GM23338 (cell line): ENCODE measurements around the gene GRID2. TPM values are rescaled to one million over a fixed set of nuclear protein-coding genes. Genes with fewer than 3 reads are reported as not detected.

Experiments
- ATAC-seq: fragments of 200-7000 bp; cut with Tn5 transposase; 3 replicates; pipeline ENCODE4 v1.9.1; 2020
- DNase-seq: peaks from one replicate; pipeline ENCODE4 v3.0.0-alpha.2; 2015; ENCODE audit warnings: low spot score
- H2AFZ ChIP-seq: fragments of 200-600 bp; sonication (generic); 2 replicates; pipeline ENCODE4 v1.8.0; 2016; ENCODE audit warnings: antibody characterized with exemption, mild to moderate bottlenecking, moderate library complexity
- H3F3A ChIP-seq: fragments of 200-600 bp; sonication (generic); replicated peaks from 2 replicates; pipeline ENCODE4 v1.8.0; 2017; ENCODE audit warnings: antibody characterized with exemption, mixed run types, low read depth
- H3K27ac ChIP-seq: fragments of 200-600 bp; sonication (generic); 2 replicates; pipeline ENCODE4 v1.6.1; 2016; ENCODE audit warnings: low read depth
- H3K27me3 ChIP-seq: fragments of 200-600 bp; sonication (generic); 2 replicates; pipeline ENCODE4 v1.8.0; 2016; ENCODE audit warnings: mild to moderate bottlenecking, mixed run types, moderate library complexity; ENCODE audit not compliant: insufficient read depth
- H3K36me3 ChIP-seq: fragments of 200-600 bp; sonication (generic); 2 replicates; pipeline ENCODE4 v1.8.0; 2016; ENCODE audit warnings: mild to moderate bottlenecking; ENCODE audit not compliant: insufficient read depth
- H3K4me1 ChIP-seq: fragments of 200-600 bp; sonication (generic); 2 replicates; pipeline ENCODE4 v1.8.0; 2016; ENCODE audit warnings: mild to moderate bottlenecking, moderate library complexity; ENCODE audit not compliant: insufficient read depth
- H3K4me2 ChIP-seq: fragments of 200-600 bp; sonication (generic); 2 replicates; pipeline ENCODE4 v1.7.1; 2017; ENCODE audit warnings: mixed run types
- H3K4me3 ChIP-seq: fragments of 200-600 bp; sonication (generic); 2 replicates; pipeline ENCODE4 v1.6.1; 2016; ENCODE audit warnings: mixed run types
- H3K79me2 ChIP-seq: fragments of 200-600 bp; sonication (generic); replicated peaks from 2 replicates; pipeline ENCODE4 v1.8.0; 2017; ENCODE audit warnings: mild to moderate bottlenecking; ENCODE audit not compliant: insufficient read depth
- H3K9me2 ChIP-seq: fragments of 200-600 bp; sonication (generic); 2 replicates; pipeline ENCODE4 v1.8.0; 2017; ENCODE audit not compliant: insufficient read depth
- H4K20me1 ChIP-seq: fragments of 200-600 bp; sonication (generic); replicated peaks from 2 replicates; pipeline ENCODE4 v1.8.0; 2017; ENCODE audit warnings: mild to moderate bottlenecking; ENCODE audit not compliant: insufficient read depth
- H3K27ac Mint-ChIP-seq: 2 replicates; pipeline ENCODE4 v1.8.0; 2020; ENCODE audit warnings: inconsistent platforms, mild to moderate bottlenecking, moderate library complexity, mixed read lengths
- H3K27me3 Mint-ChIP-seq: 3 replicates; pipeline ENCODE4 v1.8.0; 2022; ENCODE audit warnings: low read depth, mild to moderate bottlenecking, moderate library complexity, mixed read lengths, inconsistent platforms; ENCODE audit not compliant: insufficient read depth, poor library complexity
- H3K36me3 Mint-ChIP-seq: 3 replicates; pipeline ENCODE4 v1.8.0; 2021; ENCODE audit warnings: low read depth, mild to moderate bottlenecking, inconsistent platforms, moderate library complexity, mixed read lengths
- H3K4me1 Mint-ChIP-seq: 3 replicates; pipeline ENCODE4 v1.8.0; 2020; ENCODE audit warnings: mild to moderate bottlenecking, inconsistent platforms, mixed read lengths
- H3K4me3 Mint-ChIP-seq: 3 replicates; pipeline ENCODE4 v1.8.0; 2021; ENCODE audit warnings: moderate library complexity, mild to moderate bottlenecking, inconsistent platforms, mixed read lengths
- H3K9me3 Mint-ChIP-seq: 3 replicates; pipeline ENCODE4 v1.8.0; 2020; ENCODE audit warnings: moderate library complexity, mild to moderate bottlenecking, inconsistent platforms, mixed read lengths
- polyA plus RNA-seq: library from polyadenylated mRNA; unstranded; fragments of >200 nt; fragmentation: Nextera tagmentation; extraction: Ambion mirVana; gene quantifications from 2 replicates; pipeline ENCODE4 v1.2.1, GENCODE V29; 2016
- small RNA-seq: library from RNA; depleted of rRNA; stranded (forward); fragments of <200 nt; gene quantifications from one replicate; pipeline ENCODE3, GENCODE V24; 2014; ENCODE audit warnings: low replicate concordance
- total RNA-seq: library from RNA; depleted of rRNA; stranded (reverse); fragments of >200 nt; shearing (Covaris generic); gene quantifications from 2 replicates; pipeline ENCODE4 v1.2.3, GENCODE V29; 2014
- TF ChIP-seq, protein P1 (sequence below): IDR thresholded peaks from one replicate; pipeline ENCODE4 v1.6.1; 2018; ENCODE audit warnings: antibody characterized with exemption; ENCODE audit not compliant: unreplicated experiment
- TF ChIP-seq, protein P2 (sequence below): IDR thresholded peaks from 2 replicates; pipeline ENCODE4 v1.6.1; 2016; ENCODE audit warnings: antibody characterized with exemption

The GRID2 gene
- total and polyA plus RNA-seq, 2 experiments from 2014 or later, result 19.9 to 65.4 TPM

DNA sequence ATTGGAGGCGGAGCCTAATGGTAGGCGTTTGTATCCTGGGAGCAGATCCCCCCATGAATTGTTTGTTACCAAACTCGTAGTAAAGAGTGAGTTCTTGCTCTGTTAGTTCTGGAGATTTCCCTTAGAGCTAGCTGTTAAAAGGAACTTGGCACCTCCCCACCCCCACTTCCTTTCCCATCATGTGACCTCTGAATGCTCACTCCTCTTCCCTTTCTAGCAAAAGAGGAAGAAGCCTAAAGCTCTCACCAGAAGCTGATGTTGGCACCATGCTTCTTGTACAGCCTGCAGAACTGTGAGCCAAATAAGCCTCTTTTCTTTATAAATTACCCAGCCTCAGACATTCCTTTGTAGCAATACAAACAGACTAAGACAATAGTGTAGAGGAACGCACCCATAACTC is 1511.0 kb downstream of the GRID2 start:
- ATAC-seq, result peak; percentile 48; the same call in 2 of the 3 replicates
- Histone ChIP-seq H3F3A (no peaks in the 10 kb centered on the region), H2AFZ (peak overlapping the region; percentile 68), H3K27me3 (no peaks in the 10 kb centered on the region), H3K4me1 (peaks cover 25% of the 10 kb centered on the region), H3K36me3 (no peaks in the 10 kb centered on the region), H3K4me3 (no peak overlapping the region), H3K27ac (no peak overlapping the region), H3K79me2 (no peaks in the 10 kb centered on the region), H3K4me2 (peak overlapping the region; percentile 24), H3K9me2 (peaks cover under 1% of the 10 kb centered on the region; the same call in 1 of the 2 replicates), H4K20me1 (no peaks in the 10 kb centered on the region)
- H3K9me3 Mint-ChIP-seq, result no peaks in the 10 kb centered on the region
- no peak overlapping the region for H3K27ac Mint-ChIP-seq
- no peaks in the 10 kb centered on the region for H3K36me3 Mint-ChIP-seq
- TF ChIP-seq, protein P1, sequence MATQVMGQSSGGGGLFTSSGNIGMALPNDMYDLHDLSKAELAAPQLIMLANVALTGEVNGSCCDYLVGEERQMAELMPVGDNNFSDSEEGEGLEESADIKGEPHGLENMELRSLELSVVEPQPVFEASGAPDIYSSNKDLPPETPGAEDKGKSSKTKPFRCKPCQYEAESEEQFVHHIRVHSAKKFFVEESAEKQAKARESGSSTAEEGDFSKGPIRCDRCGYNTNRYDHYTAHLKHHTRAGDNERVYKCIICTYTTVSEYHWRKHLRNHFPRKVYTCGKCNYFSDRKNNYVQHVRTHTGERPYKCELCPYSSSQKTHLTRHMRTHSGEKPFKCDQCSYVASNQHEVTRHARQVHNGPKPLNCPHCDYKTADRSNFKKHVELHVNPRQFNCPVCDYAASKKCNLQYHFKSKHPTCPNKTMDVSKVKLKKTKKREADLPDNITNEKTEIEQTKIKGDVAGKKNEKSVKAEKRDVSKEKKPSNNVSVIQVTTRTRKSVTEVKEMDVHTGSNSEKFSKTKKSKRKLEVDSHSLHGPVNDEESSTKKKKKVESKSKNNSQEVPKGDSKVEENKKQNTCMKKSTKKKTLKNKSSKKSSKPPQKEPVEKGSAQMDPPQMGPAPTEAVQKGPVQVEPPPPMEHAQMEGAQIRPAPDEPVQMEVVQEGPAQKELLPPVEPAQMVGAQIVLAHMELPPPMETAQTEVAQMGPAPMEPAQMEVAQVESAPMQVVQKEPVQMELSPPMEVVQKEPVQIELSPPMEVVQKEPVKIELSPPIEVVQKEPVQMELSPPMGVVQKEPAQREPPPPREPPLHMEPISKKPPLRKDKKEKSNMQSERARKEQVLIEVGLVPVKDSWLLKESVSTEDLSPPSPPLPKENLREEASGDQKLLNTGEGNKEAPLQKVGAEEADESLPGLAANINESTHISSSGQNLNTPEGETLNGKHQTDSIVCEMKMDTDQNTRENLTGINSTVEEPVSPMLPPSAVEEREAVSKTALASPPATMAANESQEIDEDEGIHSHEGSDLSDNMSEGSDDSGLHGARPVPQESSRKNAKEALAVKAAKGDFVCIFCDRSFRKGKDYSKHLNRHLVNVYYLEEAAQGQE, result no peak
- TF ChIP-seq, protein P2, sequence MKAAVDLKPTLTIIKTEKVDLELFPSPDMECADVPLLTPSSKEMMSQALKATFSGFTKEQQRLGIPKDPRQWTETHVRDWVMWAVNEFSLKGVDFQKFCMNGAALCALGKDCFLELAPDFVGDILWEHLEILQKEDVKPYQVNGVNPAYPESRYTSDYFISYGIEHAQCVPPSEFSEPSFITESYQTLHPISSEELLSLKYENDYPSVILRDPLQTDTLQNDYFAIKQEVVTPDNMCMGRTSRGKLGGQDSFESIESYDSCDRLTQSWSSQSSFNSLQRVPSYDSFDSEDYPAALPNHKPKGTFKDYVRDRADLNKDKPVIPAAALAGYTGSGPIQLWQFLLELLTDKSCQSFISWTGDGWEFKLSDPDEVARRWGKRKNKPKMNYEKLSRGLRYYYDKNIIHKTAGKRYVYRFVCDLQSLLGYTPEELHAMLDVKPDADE, result 0 out of 2 replicates have a peak, but pooled peaks have one; percentile 9
- no peaks in the 10 kb centered on the region for H3K27me3 Mint-ChIP-seq
- peak; percentile 41 for DNase-seq
- peaks cover 16% of the 10 kb centered on the region for H3K4me1 Mint-ChIP-seq
- no peak overlapping the region for H3K4me3 Mint-ChIP-seq

Small RNA genes within 50 kb of the gene (small RNA-seq; reads per million reads assigned to genes)
- not detected for gene RNA5SP164
